HEK293T (cell line): ENCODE results near the gene IER5L.
"Not testable (repeated sequence)": the region's sequence is repeated elsewhere in the genome, so short reads cannot be mapped to it uniquely, and the experiment has no call there.

Source experiments
- CTCF ChIA-PET: fragments of 350-600 bp; formaldehyde crosslinking; extraction: SDS; loops from one replicate; lab custom pipeline; 2021; ENCODE audit warnings: antibody characterized with exemption, inconsistent platforms; lab: Yijun Ruan, JAX
- POLR2A ChIA-PET: fragments of 350-600 bp; formaldehyde crosslinking; extraction: SDS; loops from one replicate; lab custom pipeline; 2020; ENCODE audit warnings: antibody characterized with exemption, inconsistent platforms; lab: Yijun Ruan, JAX
- DNase-seq: peaks from one replicate; pipeline ENCODE4 v3.0.0; 2012; ENCODE audit warnings: mixed read lengths; ENCODE audit errors: extremely low spot score
- ARNT ChIP-seq: fragments of 450-650 bp; IDR thresholded peaks from 2 replicates; pipeline ENCODE4 v1.6.1; 2017; ENCODE audit warnings: mild to moderate bottlenecking
- BHLHE40 ChIP-seq: fragments of 450-650 bp; IDR thresholded peaks from 2 replicates; pipeline ENCODE4 v1.6.1; 2016; ENCODE audit warnings: mild to moderate bottlenecking, moderate library complexity, borderline replicate concordance
- CTBP1 ChIP-seq: fragments of 450-650 bp; IDR thresholded peaks from 2 replicates; pipeline ENCODE4 v1.6.1; 2016; ENCODE audit warnings: borderline replicate concordance
- ELF4 ChIP-seq: fragments of 450-650 bp; IDR thresholded peaks from 2 replicates; pipeline ENCODE4 v1.6.1; 2017; ENCODE audit warnings: antibody characterized with exemption
- FOXA1 ChIP-seq: fragments of 450-650 bp; IDR thresholded peaks from 2 replicates; pipeline ENCODE4 v1.6.1; 2016; ENCODE audit warnings: mild to moderate bottlenecking
- FOXK2 ChIP-seq: fragments of 450-650 bp; IDR thresholded peaks from 2 replicates; pipeline ENCODE4 v1.6.1; 2016; ENCODE audit warnings: mild to moderate bottlenecking
- FOXM1 ChIP-seq: fragments of 450-650 bp; IDR thresholded peaks from 2 replicates; pipeline ENCODE4 v1.6.1; 2017; ENCODE audit warnings: mild to moderate bottlenecking, borderline replicate concordance
- HDGF ChIP-seq: fragments of 450-650 bp; IDR thresholded peaks from 2 replicates; pipeline ENCODE4 v1.6.1; 2017; ENCODE audit warnings: antibody characterized with exemption, borderline replicate concordance
- L3MBTL2 ChIP-seq: fragments of 450-650 bp; conservative IDR thresholded peaks from 2 replicates; pipeline ENCODE4 v1.6.1; 2016; ENCODE audit warnings: mild to moderate bottlenecking
- LEF1 ChIP-seq: fragments of 450-650 bp; IDR thresholded peaks from 2 replicates; pipeline ENCODE4 v1.6.1; 2017; ENCODE audit warnings: mild to moderate bottlenecking, borderline replicate concordance
- NFRKB ChIP-seq: fragments of 450-650 bp; IDR thresholded peaks from 2 replicates; pipeline ENCODE4 v1.6.1; 2016; ENCODE audit warnings: mild to moderate bottlenecking, moderate library complexity
- PKNOX1 ChIP-seq: fragments of 450-650 bp; IDR thresholded peaks from 2 replicates; pipeline ENCODE4 v1.6.1; 2016
- SP1 ChIP-seq: fragments of 450-650 bp; IDR thresholded peaks from 2 replicates; pipeline ENCODE4 v1.6.1; 2017
- SUZ12 ChIP-seq: fragments of 450-650 bp; IDR thresholded peaks from 2 replicates; pipeline ENCODE4 v1.6.1; 2016; ENCODE audit warnings: mild to moderate bottlenecking
- TARDBP ChIP-seq: fragments of 450-650 bp; IDR thresholded peaks from 2 replicates; pipeline ENCODE4 v1.6.1; 2016
- ZNF384 ChIP-seq: fragments of 450-650 bp; IDR thresholded peaks from 2 replicates; pipeline ENCODE4 v1.6.1; 2016

IER5L gene

GRCh38 chr9:129136446-129137035 is 41.5 kb downstream of the IER5L start:
- no peak for DNase-seq
- ChIA-PET POLR2A (interaction anchor here (1.4 kb wide), 1 partner anchor 353 kb away, joined by 3 read pairs; no protein-coding TSS in a partner anchor), CTCF (no interaction called here)
- TF ChIP-seq FOXM1 = no peak
- no peak for TF ChIP-seq ARNT
- no peak for TF ChIP-seq SUZ12
- TF ChIP-seq L3MBTL2 = no peak
- no peak for TF ChIP-seq PKNOX1
- TF ChIP-seq NFRKB = no peak
- TF ChIP-seq CTBP1 = no peak
- TF ChIP-seq ELF4 = no peak
- no peak for TF ChIP-seq FOXK2
- no peak for TF ChIP-seq SP1
- TF ChIP-seq TARDBP = no peak
- TF ChIP-seq ZNF384 = no peak
- no peak for TF ChIP-seq LEF1

GRCh38 chr9:129135476-129135875 is 42.6 kb downstream of the IER5L start:
- DNase-seq = no peak

DNA sequence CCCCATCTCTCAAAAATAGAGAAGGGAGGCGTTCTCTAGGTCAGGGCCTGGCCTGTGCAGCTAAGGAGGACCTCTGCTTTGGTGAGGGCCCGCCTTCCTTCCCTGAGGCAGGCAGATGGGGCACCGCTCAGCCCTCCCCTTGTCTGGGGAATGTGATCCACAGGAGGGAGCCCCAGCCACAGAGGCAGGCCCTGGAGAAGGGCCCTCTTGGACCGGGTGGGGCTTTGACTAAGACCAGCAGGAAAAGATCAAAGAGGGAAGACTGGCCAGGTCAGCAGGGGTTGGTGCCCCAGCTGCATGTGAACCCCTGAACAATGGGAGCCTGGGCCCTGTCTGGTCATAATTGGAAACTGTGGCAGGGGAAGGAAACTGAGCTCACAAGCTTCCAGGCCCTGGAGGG is 45.0 kb downstream of the IER5L start:
- TF ChIP-seq ELF4 (no peak), PKNOX1 (no peak), HDGF (no peak), SUZ12 (no peak), FOXM1 (no peak), LEF1 (no peak), NFRKB (no peak), FOXA1 (no peak), CTBP1 (no peak), L3MBTL2 (no peak), SP1 (no peak), ZNF384 (no peak)
- DNase-seq = no peak
- ChIA-PET POLR2A (no interaction called here), CTCF (interaction anchor here (0.9 kb wide), 2 partner anchors 10 to 492 kb away, joined by 4 read pairs; no protein-coding TSS in a partner anchor)

More at GRCh38 chr9:129135476-129135875, 42.6 kb downstream of the IER5L start:
- CTCF ChIA-PET = interaction anchor here (0.9 kb wide), 1 partner anchor 39 kb away, joined by 7 read pairs; no protein-coding TSS in a partner anchor
- POLR2A ChIA-PET = no interaction called here
- TF ChIP-seq PKNOX1 (no peak), FOXM1 (no peak), SP1 (no peak)

DNA sequence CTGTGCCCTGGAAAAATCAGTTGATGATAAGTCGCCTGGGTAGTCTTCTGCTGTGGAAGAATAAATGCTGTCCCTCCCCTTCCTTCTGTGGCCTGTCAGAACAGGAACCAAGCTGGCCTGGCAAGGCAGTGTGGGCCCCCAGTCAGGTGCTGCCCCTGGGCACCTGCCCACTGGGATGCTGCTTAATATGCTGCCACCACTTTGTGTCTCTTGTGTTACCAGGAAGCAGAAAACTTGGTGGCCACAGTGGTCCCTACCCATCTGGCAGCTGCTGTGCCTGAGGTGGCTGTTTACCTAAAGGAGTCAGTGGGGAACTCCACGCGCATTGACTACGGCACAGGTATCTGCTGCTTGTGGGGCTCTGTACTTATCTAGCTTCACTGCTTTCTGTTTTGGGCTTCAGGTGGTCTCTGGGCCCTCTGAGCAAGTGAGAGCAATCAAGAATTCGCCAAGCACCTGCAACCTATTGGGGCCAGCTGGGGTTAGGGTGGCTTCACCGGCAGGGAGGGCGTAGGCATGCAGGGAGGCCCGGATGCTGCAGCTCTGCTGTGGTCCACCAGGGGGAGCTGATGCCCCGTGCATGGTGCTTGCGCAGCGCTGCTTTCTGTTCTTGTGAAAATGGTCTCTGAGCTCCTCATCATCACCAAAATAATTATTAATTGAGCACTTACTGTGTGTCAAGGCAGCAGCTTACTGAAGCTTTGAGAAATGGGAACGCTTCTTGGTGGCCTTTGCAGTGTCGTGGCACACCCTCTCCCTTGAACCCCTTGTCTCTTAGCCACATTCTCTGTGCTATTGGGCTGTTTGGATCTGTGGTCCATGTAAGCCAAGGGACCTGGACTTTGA is 46.5 kb downstream of the IER5L start:
- DNase-seq = peak; percentile 85
- ChIA-PET CTCF (interaction anchor here (0.5 to 1.6 kb wide), 21 partner anchors 9 to 499 kb away, joined by 3 to 17 read pairs (median 4); partner anchors contain the start of genes IER5L and NTMT1), POLR2A (interaction anchor here (0.6 to 1.0 kb wide), 3 partner anchors 39 to 493 kb away, joined by 3 to 4 read pairs (median 3); partner anchors contain the start of gene DOLPP1)
- TF ChIP-seq FOXM1 = no peak

GRCh38 chr9:129130791-129131190 is 47.3 kb downstream of the IER5L start:
- CTCF ChIA-PET = interaction anchor here (0.5 to 1.6 kb wide), 9 partner anchors 8 to 489 kb away, joined by 3 to 14 read pairs (median 3); no protein-coding TSS in a partner anchor
- no peak for TF ChIP-seq L3MBTL2
- TF ChIP-seq CTBP1 = no peak
- TF ChIP-seq HDGF = no peak
- TF ChIP-seq ELF4 = no peak
- no peak for DNase-seq
- POLR2A ChIA-PET = no interaction called here

- POLR2A ChIA-PET, DNase-seq: not testable (repeated sequence)
- CTCF ChIA-PET = interaction anchor here (0.5 to 1.1 kb wide), 5 partner anchors 8 to 490 kb away, joined by 3 to 4 read pairs (median 3); no protein-coding TSS in a partner anchor
Observed at GRCh38 chr9:129130271-129130670, 47.8 kb downstream of the IER5L start.

- ChIA-PET POLR2A (no interaction called here), CTCF (interaction anchor here (0.6 kb wide), 1 partner anchor 151 kb away, joined by 3 read pairs; no protein-coding TSS in a partner anchor)
- DNase-seq = no peak
- no peak for TF ChIP-seq FOXM1
- TF ChIP-seq TARDBP = no peak
- TF ChIP-seq ARNT = no peak
- TF ChIP-seq BHLHE40 = no peak
- no peak for TF ChIP-seq SP1
- TF ChIP-seq FOXK2 = no peak
- TF ChIP-seq ZNF384 = no peak
- TF ChIP-seq SUZ12 = no peak
- no peak for TF ChIP-seq NFRKB
- no peak for TF ChIP-seq LEF1
- TF ChIP-seq PKNOX1 = no peak
- TF ChIP-seq L3MBTL2 = no peak
- no peak for TF ChIP-seq ELF4
- TF ChIP-seq FOXA1 = no peak
- no peak for TF ChIP-seq CTBP1
- no peak for TF ChIP-seq HDGF
Observed at GRCh38 chr9:129128689-129129088, 49.4 kb downstream of the IER5L start.
